HG03432 (cell line): ENCODE measurements around the gene DOC2A.
A peak's percentile ranks its signal among the peaks of the same experiment; 100 is the strongest.
"Not testable (repeated sequence)": the region's sequence is repeated elsewhere in the genome, so short reads cannot be mapped to it uniquely, and the experiment has no call there.

Experiments
- ATAC-seq: cut with Tn5 transposase; IDR thresholded peaks from one replicate; pipeline ENCODE4 v1.9.1; 2021; ENCODE audit warnings: mild to moderate bottlenecking, moderate library complexity; ENCODE audit not compliant: unreplicated experiment

The DOC2A gene

DNA sequence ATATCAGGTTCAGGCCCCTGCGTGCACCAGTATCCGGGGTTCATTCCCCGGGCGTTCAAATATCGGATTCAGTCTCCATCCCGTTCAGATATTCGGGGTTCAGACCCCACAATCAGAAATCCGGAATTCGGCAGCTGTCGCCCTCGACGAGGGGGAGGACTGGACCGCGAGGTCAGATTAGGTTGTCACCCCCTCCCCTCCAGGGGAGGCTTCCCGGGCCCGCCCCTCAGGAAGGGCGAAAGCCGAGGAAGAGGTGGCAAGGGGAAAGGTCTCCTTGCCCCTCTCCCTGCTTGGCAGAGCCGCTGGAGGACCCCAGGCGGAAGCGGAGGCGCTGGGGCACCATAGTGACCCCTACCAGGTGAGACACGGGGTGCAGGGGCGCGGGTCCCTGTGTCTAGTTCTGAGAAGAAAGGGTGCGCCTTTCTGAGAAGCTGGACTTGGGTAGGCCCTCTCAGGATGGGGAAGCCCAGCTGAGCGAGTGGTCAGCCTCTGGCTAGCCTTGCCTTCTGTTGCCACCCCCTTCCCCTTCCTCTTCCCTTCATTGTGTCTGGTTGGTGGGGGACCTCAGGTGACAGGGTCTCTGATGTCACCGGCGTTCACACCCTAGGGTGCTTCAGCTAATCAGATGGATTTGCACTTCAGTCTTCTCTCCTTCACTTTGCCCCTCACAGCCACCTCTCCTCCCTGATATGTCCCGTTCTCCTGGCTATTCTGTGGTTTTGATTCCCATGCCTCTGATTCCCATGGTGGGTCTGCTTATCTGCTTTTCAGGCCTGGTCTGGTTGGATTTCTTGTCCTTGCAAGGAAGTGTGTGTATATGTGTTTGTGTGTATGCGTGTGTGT, 36.3 kb downstream of the DOC2A start:
- no peak for ATAC-seq

DNA sequence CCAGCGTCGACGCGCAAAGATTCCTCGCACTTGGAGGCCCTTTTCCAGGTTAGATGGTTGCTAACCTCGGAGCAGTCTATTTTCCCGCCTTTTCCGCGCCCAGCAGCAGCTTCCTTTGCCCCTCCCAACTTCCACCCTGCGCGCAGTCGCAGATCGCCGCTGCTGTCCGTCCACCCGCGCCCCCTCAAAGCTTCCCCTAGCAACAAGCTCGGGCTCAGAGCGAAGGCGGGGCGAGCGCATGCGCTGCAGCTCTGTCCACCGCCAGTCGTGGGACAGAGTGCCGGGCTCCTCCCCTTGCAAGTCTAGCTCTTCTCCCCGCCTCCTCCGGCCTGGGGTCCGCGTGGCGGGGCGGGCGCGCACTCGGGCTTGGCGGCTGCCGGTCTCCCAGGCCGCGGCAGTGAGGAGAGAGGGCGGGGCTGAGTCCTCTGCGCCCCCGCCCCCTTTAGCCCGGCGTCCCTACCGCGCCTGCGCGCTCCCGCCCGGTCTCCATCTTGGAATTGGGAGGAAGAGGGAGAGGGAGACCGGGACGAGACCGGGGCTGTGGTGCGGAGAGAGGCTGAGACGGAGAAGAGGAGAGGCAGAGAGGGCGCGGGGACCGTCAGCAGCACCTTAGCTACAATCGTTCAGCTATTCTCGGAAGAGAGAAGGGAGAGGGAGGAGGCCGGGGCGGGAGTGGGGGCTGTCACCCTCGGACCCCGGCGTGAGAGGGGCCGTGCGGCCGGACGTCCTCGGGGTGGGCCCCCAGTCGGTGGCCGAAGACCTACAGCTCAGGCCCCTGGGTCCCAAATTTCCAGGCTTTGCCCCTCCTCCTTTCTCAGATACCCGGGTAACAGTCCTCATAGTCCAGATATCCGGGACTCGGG, 37.2 kb downstream of the DOC2A start, which contains the start of gene TAOK2:
TAOK2 (plus strand) TSS at position 485 of the 863 bp plus-strand sequence. CDS start 3,905 bp downstream, outside the sequence.
- ATAC-seq: peak; percentile 94

DNA sequence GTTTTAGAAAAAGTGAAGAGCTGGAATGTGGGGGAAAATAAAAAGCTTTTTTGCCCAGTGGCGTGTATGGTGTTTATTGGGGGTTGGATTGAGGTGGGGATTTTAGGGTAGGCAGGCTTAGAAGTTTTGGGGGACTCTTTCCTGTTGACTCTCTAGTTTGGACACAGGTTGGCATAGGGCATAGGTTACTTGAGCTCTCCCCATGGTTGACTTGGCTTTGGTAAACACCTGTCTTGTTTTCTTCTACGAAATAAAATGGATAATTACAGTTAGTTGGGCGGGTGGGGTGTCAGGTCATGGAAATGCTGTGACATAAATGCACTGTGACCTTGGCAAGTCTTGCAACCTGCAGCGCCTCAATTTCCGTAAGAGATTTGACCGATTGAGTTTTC, 37.8 kb downstream of the DOC2A start:
- no peak for ATAC-seq

DNA sequence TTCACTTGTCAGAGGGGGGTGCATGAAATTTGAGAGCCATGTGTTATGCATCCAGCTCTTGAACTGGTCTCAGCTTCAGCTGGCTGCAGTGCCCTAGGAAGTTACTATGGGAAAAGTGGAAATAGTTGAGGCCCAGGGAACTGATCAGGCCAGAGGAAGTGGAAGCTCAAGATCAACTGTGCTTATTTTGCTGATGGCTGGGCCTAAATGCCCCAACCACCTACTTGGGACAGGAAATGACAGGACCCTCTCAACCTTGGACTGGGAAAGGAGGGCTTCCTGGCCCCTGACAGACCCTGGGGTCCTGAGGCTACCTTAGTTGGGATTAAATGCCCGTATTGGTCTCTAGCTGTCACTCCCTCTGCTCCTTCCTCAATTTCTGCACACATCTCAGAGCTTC, 38.3 kb downstream of the DOC2A start:
- no peak for ATAC-seq

DNA sequence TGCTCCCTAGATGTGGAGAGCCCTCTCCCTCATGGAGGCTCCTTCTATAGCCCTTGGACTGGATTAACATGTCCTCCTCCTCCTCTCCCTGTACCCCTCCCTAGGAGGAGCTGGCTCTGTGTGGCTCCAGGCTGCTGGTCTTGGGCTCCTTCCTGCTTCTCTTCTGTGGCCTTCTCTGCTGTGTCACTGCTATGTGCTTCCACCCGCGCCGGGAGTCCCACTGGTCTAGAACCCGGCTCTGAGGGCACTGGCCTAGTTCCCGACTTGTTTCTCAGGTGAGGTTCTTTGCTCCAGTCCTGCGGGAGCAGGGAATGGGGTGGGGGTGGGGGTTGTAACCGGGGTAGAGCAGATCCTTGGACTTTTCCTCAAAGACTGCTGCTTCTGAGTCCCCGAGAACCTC, 39.5 kb downstream of the DOC2A start:
- ATAC-seq: no peak

DNA sequence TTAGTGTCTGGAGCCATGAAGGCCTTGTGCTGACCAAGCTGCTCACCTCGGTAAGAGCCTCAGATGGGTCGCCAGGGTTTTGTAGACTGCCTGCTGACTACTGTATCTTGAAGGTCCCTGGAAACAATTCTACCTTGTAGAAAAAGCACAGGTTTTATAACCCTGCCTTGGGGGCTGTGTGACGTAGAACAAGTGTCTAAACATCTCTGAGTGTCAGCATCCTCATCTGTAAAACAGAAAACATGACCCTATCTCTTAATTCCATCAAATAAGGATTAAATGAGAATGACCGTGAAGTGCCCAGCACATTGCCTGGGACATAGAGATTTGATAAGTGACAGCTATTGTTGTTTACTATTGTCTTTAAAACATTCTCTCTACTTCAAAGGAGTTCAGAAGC, 42.6 kb downstream of the DOC2A start:
- ATAC-seq: no peak

DNA sequence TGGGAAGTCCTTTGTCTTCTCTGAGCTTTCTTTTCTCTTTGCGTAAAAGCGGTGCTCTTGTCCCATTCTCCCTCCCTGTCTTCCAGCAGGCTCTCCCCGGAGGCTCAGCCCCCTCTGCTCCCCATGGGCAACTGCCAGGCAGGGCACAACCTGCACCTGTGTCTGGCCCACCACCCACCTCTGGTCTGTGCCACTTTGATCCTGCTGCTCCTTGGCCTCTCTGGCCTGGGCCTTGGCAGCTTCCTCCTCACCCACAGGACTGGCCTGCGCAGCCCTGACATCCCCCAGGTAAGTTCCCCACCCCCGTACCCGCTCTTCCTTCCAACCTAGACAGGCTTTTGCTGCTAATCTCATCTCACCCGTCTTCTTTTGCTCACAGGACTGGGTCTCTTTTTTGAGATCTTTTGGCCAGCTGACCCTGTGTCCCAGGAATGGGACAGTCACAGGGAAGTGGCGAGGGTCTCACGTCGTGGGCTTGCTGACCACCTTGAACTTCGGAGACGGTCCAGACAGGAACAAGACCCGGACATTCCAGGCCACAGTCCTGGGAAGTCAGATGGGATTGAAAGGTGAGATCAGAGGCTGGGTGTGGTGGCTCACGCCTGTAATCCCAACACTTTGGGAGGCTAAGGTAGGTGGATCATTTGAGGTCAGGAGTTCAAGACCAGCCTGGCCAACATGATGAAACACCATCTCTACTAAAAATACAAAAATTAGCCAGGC, 47.6 kb downstream of the DOC2A start:
- no peak for ATAC-seq

DNA sequence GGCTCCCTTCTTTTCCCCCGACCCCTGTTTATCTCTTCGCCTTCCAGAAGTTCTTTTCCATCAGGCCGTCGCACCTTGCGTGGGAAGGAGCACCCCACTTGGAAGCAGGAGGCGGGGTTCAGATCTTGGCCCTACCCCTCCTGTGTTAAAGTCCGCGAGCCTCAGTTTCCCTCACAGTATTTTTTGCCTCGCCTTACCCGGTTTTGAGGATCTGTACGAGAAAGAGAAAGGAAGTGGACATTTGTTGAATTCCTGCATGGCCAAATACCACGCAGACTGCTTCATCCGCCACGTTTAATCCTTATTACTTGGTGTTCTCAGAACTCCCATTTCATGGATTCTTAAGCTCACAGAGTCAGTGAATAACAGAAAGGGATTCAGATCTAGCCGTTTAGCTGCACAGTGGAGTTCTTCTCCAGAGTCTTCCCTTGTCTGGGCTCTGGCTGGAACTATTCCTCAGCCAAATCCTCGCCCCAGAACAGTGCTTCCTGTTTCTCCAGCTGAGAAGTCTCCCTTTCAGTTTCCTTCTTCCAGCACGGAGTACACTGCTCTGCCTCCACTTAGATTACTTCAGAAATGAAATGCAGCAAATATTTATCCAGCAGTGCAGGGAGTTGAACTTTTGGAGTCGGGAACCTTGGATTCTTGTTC, 48.4 kb downstream of the DOC2A start:
- ATAC-seq: no peak

DNA sequence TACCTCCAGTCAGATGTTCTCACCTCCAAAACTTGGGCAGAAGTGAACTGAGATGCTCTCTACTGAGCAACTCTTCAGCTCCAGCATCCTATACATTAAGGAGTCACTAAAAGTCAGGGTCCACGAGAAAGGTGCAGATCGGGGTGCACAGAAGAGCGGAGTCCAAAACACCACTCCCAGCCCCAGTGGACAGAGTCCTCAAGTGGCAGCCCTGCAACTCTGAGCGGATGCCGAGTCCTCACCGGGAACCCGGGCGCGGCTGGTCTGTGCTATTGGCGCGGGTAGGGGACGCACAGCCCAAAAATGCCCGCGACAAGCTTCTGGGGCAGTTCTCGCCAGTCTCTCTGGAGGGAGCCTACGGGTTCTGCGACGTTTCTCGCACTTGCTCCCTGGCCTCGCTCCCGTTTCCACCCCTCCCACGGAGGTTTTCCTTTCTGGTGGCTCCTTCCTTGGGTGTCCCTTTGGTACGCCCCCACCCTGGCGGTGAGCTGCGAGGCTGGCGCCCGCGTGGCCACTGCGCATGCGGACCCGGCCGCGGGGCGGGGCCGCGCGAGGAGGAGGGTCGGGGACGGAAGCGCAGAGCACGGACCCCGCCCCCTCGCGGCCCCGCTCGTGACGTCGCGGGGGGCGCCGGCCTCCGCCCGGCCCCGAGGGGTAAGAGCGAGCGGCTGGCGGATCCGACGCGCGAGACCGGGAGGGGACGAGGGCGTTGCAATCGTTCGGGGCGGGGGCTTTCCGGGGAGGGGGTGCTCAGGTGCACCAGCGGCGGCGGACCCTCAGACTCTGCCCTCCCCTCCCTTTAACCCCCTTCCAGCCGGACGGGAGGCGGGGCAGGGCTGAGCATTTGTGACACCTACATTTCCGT, 49.1 kb downstream of the DOC2A start, which contains the start of gene TMEM219:
TMEM219 (plus strand) TSS at position 601 of the 865 bp plus-strand sequence. CDS start 1,065 bp downstream, outside the sequence.
- peak; percentile 86 for ATAC-seq

DNA sequence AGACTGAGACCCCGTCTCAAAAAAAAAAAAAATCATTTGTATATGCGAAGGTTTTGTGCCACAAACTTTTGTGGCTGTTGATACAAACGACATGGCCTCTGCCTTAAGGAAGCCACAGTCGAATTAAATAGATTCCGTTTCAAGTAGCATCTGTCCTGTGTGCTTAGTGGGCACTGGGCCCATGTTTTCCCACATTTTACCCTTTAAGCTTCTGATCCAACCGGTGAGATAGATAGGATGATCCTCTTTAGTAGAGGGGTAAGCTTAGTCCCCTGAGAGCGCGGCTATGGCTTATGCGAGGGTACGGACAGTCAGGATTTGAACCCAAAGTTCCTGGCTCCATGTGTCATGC, 49.7 kb downstream of the DOC2A start:
- ATAC-seq: no peak

DNA sequence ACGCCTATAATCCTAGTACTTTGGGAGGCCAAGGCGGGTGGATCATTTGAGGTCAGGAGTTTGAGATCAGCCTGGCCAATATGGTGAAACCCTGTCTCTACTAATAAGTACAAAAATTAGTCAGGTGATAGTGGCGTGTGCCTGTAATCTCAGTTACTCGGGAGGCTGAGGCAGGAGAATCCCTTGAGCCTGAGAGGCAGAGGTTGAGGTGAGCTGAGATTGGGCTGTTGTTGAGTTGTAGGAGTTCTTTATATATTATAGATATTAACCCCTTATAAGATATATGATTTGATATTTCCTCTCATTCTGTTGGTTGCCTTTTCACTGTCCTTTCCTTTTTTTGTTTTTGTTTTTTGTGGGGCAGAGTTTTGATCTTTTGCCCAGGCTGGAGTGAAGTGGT, 51.0 kb downstream of the DOC2A start:
- ATAC-seq: not testable (repeated sequence)

DNA sequence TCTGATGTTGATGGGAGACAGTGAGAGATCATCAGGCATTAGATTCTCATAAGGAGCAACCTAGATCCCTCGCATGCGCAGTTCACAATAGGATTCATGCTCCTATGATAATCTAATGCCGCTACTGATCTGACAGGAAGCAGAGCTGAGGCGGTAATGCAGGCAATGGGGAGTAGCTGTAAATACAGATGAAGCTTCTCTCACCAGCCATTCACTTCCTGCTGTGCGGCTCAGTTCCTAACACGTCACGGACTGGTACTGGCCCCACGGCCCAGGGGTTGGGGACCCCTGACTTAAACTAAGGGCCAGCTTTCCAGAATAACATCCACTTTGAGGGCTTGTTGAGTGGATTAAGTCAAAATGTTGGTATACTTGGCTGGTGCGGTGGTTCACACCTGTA, 51.5 kb downstream of the DOC2A start:
- ATAC-seq: no peak

DNA sequence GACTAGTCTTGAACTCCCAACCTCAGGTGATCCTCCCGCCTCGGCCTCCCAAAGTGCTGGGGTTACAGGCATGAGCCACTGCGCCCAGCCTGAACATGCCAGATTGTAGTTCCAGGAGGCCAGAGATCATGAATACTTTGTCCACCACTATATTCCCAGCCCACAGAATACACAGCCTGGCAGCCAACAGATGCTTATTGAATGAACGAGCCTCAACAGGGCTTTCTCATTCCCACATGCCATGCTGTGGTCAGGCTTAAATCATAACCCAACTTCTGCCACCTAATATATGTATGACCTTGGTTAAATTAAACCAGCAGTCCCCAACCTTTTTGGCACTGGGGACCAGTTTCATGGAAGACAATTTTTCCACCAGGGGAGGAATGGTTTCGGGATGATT, 52.1 kb downstream of the DOC2A start:
- no peak for ATAC-seq
